HFF-Myc (cell line): ENCODE results near the gene PKP3.
"Not testable (repeated sequence)": the region's sequence is repeated elsewhere in the genome, so short reads cannot be mapped to it uniquely, and the experiment has no call there.

ENCODE experiments used
- DNase-seq: peaks from one replicate; pipeline ENCODE4 v3.0.0-alpha.2; 2011; ENCODE audit warnings: low read depth; ENCODE audit errors: extremely low read depth
- H3K4me3 ChIP-seq: replicated peaks from 2 replicates; pipeline ENCODE4 v1.5.1; 2011; ENCODE audit warnings: low read depth, mild to moderate bottlenecking, control low read depth, low read length
- TF ChIP-seq, protein P1 (sequence below): IDR thresholded peaks from 2 replicates; pipeline ENCODE4 v1.5.1; 2012; ENCODE audit warnings: mild to moderate bottlenecking, low read depth, low read length, control low read depth; ENCODE audit errors: missing control alignments

PKP3 gene

GRCh38 chr11:399731-400211 is 5.8 kb downstream of the PKP3 start:
- no peak overlapping the region for H3K4me3 ChIP-seq
- no peak for DNase-seq
- TF ChIP-seq, protein P1, sequence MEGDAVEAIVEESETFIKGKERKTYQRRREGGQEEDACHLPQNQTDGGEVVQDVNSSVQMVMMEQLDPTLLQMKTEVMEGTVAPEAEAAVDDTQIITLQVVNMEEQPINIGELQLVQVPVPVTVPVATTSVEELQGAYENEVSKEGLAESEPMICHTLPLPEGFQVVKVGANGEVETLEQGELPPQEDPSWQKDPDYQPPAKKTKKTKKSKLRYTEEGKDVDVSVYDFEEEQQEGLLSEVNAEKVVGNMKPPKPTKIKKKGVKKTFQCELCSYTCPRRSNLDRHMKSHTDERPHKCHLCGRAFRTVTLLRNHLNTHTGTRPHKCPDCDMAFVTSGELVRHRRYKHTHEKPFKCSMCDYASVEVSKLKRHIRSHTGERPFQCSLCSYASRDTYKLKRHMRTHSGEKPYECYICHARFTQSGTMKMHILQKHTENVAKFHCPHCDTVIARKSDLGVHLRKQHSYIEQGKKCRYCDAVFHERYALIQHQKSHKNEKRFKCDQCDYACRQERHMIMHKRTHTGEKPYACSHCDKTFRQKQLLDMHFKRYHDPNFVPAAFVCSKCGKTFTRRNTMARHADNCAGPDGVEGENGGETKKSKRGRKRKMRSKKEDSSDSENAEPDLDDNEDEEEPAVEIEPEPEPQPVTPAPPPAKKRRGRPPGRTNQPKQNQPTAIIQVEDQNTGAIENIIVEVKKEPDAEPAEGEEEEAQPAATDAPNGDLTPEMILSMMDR = no peak

- TF ChIP-seq, protein P1 = no peak
- DNase-seq = no peak
- no peak overlapping the region for H3K4me3 ChIP-seq
These were observed 6.3 kb downstream of the PKP3 start for GRCh38 chr11:400241-400689.

- not testable (repeated sequence) for DNase-seq
These were observed 7.2 kb downstream of the PKP3 start for GRCh38 chr11:401196-401595.

GRCh38 chr11:403021-403760 is 9.2 kb downstream of the PKP3 start:
- TF ChIP-seq, protein P1 = no peak
- no peak for DNase-seq
- H3K4me3 ChIP-seq = no peak overlapping the region

More at GRCh38 chr11:401196-401595, 7.2 kb downstream of the PKP3 start:
- H3K4me3 ChIP-seq = not testable (repeated sequence)

DNA sequence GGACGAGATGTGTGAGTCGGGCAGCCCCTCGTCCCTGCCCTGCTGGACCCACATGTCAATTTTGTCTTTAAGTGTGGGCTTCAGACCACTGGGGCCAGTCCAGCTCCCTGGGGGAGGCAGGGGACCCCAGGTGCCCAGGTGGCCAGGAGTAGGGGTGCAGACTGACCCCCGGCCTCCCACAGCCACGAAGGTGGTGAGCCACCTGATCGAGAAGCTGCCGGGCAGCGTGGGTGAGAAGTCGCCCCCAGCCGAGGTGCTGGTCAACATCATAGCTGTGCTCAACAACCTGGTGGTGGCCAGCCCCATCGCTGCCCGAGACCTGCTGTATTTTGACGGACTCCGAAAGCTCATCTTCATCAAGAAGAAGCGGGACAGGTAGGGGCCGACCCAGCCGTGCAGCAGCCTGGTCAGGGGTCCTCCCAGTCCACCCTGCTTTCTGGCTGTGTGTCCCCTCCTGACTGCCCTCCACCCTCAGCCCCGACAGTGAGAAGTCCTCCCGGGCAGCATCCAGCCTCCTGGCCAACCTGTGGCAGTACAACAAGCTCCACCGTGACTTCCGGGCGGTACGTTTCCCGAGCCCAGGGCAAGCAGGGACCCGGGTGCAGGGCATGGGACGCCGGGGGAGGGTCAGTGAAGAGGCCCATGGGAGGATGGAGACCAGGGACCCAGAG is 9.9 kb downstream of the PKP3 start:
- H3K4me3 ChIP-seq = no peak overlapping the region
- TF ChIP-seq, protein P1 = no peak
- DNase-seq = no peak

DNA sequence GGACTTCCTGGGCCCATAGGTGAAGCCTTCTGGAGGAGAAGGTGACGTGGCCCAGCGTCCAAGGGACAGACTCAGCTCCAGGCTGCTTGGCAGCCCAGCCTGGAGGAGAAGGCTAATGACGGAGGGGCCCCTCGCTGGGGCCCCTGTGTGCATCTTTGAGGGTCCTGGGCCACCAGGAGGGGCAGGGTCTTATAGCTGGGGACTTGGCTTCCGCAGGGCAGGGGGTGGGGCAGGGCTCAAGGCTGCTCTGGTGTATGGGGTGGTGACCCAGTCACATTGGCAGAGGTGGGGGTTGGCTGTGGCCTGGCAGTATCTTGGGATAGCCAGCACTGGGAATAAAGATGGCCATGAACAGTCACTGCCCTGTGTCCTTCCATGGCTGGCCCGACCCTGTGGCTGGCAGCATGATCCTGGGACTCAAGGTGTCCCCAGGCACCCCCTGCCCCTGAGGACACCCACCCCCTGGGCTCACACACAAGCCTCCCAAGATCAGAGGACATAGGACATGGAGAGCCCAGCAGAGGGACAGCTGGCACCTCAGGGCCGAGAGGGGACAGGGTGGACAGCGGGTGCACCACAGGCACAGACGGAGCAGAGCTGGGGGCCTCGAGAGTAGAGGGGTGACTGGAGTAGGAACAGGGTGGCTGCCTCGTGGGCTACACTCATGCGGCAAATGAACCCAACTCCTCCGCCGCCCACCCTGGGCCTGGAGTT is 10.7 kb downstream of the PKP3 start:
- no peak for DNase-seq
- TF ChIP-seq, protein P1 = no peak
- H3K4me3 ChIP-seq = no peak overlapping the region

DNA sequence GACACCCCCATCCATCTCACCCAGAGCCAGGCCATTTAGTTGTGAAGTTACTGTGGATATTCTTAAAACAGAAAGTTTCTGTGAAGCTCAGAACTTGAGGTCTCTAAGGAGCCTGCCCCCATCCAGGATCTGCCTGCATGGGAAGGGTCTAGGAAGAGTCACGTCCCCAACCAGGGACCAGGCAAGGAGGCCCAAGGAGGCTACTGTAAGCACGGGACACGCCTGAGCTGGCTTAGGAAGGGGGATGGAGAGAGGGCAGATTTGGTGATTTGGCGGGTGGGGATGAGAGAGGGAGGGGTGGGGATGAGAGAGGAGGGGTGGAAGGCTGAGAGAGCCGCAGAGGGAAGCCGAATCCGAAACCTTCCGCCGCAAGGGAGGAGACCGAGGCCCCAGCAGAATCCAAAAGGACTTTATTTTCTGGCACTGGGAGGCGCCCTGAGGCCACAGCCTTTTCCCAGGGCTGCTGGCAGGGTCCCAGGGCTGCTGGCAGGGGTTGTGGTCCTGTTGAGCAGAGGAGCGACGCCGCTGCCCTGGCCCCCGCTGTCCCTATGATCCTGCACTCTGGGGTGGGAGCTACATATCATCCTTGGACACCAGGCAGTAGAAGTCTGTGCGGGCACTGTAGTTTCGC is 11.4 kb downstream of the PKP3 start:
- DNase-seq = no peak
- H3K4me3 ChIP-seq = no peak overlapping the region
- TF ChIP-seq, protein P1 = no peak
